Heart left ventricle (tissue), 13 donors: ENCODE data around the gene COL20A1.

Source experiments
- POLR2A ChIP-seq, 2 donors: fragments of 450-650 bp; IDR thresholded peaks; one replicate each; pipeline ENCODE4 v1.6.1; 2017; ENCODE audit warnings: antibody characterized with exemption in 2 of 2, mild to moderate bottlenecking in 2 of 2, moderate library complexity in 2 of 2
- TF ChIP-seq, protein P1 (sequence below), 12 donors: fragments of 200-600 bp; sonication (generic) in 4 of 12; IDR thresholded peaks; one replicate each; pipeline versions ENCODE4 v1.5.0 to v1.8.0; 2018 to 2022; ENCODE audit warnings: antibody characterized with exemption in 12 of 12, mild to moderate bottlenecking in 5 of 12
- donor health status: ischemic (EF 13 %, LVEDD 7.1; RV severe dilation, severe dysfunction).
- donor health status: DM: no; HTN: yes; CAD: no.
- donor health status: DM: no; HTN: no; CAD: no.
- donor health status: ischemic (EF 25% LVEDD 6.9; RV normal size, moderate dysfunction).
- donor health status: ischemic (EF 25% LVEDD 5.7; RV mildly dilated, moderate dysfunction).
- donor health status: ischemic (EF 35%, LVEDD 5.7; RV mildly dilated, moderate dysfunction).
- donor health status: nonischemic (EF 11% LVEDD 7.7; RV severe dilation, severe dysfunction).
- donor health status: DM: yes; HTN: yes; CAD: no.
- donor health status: PGD.
- donor health status: ischemic (EF 29% LVEDD 5.4; RV normal size, mild dysfunction).
- donor health status: nonischemic (EF 23%, LVEDD 6.1; RV moderate dilation, normal function).

DNA sequence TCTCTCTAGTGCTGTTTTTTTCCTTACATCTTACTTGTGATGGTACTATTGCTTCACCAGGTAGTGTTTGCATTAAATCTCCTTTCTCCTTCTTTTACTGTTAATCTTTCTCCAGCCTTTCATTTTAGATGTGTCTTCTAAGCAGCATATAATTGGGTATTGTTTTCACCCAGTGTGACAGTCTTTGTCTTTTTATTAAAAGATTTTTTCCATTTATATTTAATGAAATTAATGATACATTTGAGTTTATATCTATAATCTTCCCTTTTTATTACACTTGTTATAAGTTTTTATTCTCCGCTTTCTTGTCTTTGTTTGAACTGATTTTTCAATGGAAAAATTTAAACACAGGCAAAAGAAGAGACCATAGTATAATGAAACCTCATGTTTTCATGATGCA is 8.7 kb downstream of the COL20A1 start:
- TF ChIP-seq POLR2A (IDR thresholded peaks at IDR 0.05), result no peak
- TF ChIP-seq, protein P1, sequence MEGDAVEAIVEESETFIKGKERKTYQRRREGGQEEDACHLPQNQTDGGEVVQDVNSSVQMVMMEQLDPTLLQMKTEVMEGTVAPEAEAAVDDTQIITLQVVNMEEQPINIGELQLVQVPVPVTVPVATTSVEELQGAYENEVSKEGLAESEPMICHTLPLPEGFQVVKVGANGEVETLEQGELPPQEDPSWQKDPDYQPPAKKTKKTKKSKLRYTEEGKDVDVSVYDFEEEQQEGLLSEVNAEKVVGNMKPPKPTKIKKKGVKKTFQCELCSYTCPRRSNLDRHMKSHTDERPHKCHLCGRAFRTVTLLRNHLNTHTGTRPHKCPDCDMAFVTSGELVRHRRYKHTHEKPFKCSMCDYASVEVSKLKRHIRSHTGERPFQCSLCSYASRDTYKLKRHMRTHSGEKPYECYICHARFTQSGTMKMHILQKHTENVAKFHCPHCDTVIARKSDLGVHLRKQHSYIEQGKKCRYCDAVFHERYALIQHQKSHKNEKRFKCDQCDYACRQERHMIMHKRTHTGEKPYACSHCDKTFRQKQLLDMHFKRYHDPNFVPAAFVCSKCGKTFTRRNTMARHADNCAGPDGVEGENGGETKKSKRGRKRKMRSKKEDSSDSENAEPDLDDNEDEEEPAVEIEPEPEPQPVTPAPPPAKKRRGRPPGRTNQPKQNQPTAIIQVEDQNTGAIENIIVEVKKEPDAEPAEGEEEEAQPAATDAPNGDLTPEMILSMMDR (IDR thresholded peaks at IDR 0.05), result no peak
